ENCODE data around the gene HBD.

The HBD gene

DNA sequence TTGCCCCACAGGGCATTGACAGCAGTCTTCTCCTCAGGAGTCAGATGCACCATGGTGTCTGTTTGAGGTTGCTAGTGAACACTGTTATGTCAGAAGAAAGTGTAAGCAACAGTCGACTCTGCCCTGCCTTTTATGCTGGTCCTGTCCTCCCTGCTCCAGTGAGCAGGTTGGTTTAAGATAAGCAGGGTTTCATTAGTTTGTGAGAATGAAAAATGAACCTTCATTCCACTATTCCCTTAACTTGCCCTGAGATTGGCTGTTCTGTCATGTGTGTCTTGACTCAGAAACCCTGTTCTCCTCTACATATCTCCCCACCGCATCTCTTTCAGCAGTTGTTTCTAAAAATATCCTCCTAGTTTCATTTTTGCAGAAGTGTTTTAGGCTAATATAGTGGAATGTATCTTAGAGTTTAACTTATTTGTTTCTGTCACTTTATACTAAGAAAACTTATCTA is at the start of gene HBD:
Gene HBD (minus strand): TSS at position 103 of the 454 bp plus-strand sequence. CDS start 50 bp downstream, at position 53.
- TF ChIP-seq, protein P1, sequence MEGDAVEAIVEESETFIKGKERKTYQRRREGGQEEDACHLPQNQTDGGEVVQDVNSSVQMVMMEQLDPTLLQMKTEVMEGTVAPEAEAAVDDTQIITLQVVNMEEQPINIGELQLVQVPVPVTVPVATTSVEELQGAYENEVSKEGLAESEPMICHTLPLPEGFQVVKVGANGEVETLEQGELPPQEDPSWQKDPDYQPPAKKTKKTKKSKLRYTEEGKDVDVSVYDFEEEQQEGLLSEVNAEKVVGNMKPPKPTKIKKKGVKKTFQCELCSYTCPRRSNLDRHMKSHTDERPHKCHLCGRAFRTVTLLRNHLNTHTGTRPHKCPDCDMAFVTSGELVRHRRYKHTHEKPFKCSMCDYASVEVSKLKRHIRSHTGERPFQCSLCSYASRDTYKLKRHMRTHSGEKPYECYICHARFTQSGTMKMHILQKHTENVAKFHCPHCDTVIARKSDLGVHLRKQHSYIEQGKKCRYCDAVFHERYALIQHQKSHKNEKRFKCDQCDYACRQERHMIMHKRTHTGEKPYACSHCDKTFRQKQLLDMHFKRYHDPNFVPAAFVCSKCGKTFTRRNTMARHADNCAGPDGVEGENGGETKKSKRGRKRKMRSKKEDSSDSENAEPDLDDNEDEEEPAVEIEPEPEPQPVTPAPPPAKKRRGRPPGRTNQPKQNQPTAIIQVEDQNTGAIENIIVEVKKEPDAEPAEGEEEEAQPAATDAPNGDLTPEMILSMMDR (IDR thresholded peaks at IDR 0.05), result no peak
- Histone ChIP-seq H3K4me1 (ENCODE audit: control insufficient read depth in 1 of 2, insufficient read depth in 1 of 2, low read depth in 1 of 2, low read length in 1 of 2) (no peaks in the 10 kb centered on the region), H3K9me3 (no peaks in the 10 kb centered on the region), H3K27me3 (no peaks in the 10 kb centered on the region), H3K4me3 (ENCODE audit: low read depth in 1 of 2, low read length in 1 of 2) (no peak within 1 kb of the TSS), H3K36me3 (no peaks in the 10 kb centered on the region), H3K27ac (no peak within 1 kb of the TSS)

DNA sequence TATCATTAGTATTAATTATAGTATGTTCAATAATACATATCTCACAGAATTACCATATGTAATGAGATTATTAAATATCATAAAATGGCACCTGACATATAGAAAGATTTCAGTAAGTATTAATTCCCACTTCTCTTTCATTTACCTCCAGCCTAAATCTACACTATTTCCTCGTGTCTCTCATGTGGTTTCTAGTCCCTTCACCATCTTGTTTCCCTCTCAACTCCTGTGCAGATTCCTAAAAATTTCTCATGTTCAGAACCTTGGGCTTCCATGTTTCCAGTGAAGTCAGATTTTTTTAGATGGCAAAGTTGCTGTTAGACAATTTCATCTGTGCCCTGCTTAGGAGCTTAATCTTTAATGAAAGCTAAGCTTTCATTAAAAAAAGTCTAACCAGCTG is 49.6 kb upstream of the HBD start:
- Histone ChIP-seq H3K36me3 (no peaks in the 10 kb centered on the region), H3K27ac (no peak overlapping the region), H3K27me3 (no peaks in the 10 kb centered on the region), H3K4me3 (ENCODE audit: low read depth in 1 of 2, low read length in 1 of 2) (no peak overlapping the region), H3K9me3 (no peaks in the 10 kb centered on the region), H3K4me1 (ENCODE audit: control insufficient read depth in 1 of 2, insufficient read depth in 1 of 2, low read depth in 1 of 2, low read length in 1 of 2) (no peaks in the 10 kb centered on the region)
- TF ChIP-seq, protein P1 (IDR thresholded peaks at IDR 0.05), result no peak

DNA sequence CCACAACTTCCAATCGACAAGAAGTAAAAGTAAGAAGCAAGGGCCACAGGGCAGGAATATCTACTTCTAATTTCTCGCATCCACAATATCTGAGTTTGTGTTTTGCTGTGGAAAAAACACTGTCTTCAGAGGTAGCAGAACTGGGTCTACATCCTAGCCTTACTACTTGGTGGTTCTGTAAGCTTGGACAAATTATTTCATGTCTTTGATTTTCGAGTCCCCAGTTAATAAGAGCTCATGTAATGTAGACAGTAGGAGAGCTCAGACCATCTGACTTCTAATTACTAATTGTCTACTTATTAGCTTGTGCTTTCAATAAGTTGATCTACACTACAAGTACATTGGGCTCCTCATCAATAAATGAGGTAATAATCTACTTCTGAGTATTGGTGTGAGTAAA is 48.8 kb upstream of the HBD start:
- Histone ChIP-seq H3K27ac (no peak overlapping the region), H3K4me3 (ENCODE audit: low read depth in 1 of 2, low read length in 1 of 2) (no peak overlapping the region), H3K9me3 (no peaks in the 10 kb centered on the region), H3K36me3 (no peaks in the 10 kb centered on the region), H3K27me3 (no peaks in the 10 kb centered on the region), H3K4me1 (ENCODE audit: control insufficient read depth in 1 of 2, insufficient read depth in 1 of 2, low read depth in 1 of 2, low read length in 1 of 2) (no peaks in the 10 kb centered on the region)
- TF ChIP-seq, protein P1 (IDR thresholded peaks at IDR 0.05), result no peak

DNA sequence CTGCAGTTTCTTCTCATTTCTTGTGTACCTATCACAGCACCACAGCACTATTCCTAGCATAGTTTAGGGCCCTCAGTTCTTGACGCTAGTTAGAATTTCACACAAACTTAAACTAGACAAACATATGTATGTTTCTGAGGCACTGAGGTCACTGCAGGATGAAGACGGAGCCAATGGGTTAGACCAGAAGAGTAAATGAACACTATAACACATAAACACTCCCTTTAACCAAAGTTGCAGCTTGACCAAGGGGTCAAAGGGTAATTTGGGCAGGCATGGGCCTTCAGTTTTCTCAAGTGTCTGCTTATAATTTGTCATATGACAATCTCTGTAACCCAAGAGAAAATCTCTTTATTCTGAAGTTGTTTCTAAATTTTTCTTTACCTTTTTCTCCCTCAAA is 48.3 kb upstream of the HBD start:
- TF ChIP-seq, protein P1 (IDR thresholded peaks at IDR 0.05), result no peak

DNA sequence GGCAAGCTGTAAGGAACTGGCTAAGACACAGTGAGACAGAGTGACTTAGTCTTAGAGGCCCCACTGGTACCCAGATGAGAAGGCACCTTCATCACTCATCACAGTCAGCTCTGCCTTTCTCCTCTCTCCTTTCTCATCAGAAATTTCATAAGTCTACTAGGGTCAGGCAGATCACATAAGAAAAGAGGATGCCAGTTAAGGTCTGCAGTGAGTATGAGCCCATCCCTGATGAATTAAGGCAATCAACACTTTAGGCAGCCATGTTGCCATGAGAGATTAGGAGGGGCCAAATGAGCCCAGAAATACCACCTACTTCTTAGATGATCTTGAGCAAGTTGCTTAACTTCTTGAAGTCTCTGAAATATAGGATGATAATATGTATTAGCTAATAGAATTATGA is 47.3 kb upstream of the HBD start:
- H3K4me3 ChIP-seq (ENCODE audit: low read depth in 1 of 2, low read length in 1 of 2), result no peak overlapping the region
- H3K27ac ChIP-seq, result no peak overlapping the region
- H3K4me1 ChIP-seq (ENCODE audit: control insufficient read depth in 1 of 2, insufficient read depth in 1 of 2, low read depth in 1 of 2, low read length in 1 of 2), result no peaks in the 10 kb centered on the region
- no peaks in the 10 kb centered on the region for H3K27me3 ChIP-seq
- H3K36me3 ChIP-seq, result no peaks in the 10 kb centered on the region
- H3K9me3 ChIP-seq, result no peaks in the 10 kb centered on the region
- TF ChIP-seq, protein P1 (IDR thresholded peaks at IDR 0.05), result no peak

More for the DNA sequence above, 48.3 kb upstream of the HBD start:
- Histone ChIP-seq H3K27me3 (no peaks in the 10 kb centered on the region), H3K27ac (no peak overlapping the region), H3K9me3 (no peaks in the 10 kb centered on the region), H3K36me3 (no peaks in the 10 kb centered on the region), H3K4me3 (ENCODE audit: low read depth in 1 of 2, low read length in 1 of 2) (no peak overlapping the region), H3K4me1 (ENCODE audit: control insufficient read depth in 1 of 2, insufficient read depth in 1 of 2, low read depth in 1 of 2, low read length in 1 of 2) (no peaks in the 10 kb centered on the region)

All from neutrophil (primary cell).